H1 (cell line): ENCODE data around the gene ZNF385B. TPM values are rescaled to one million over a fixed set of nuclear protein-coding genes. Genes with fewer than 3 reads are reported as not detected.

Source experiments
- SIN3A ChIP-seq, 2 experiments: IDR thresholded peaks in 1 of 2; conservative IDR thresholded peaks in 1 of 2; 2 replicates each; pipeline ENCODE4 v1.6.1; 2011 to 2012; ENCODE audit warnings: low read length in 2 of 2, improper control_type of control experiment in 1 of 2, low read depth in 1 of 2, mild to moderate bottlenecking in 1 of 2
- polyA plus RNA-seq, 7 experiments: library from polyadenylated mRNA; depleted of rRNA in 3 of 7; stranded (reverse) in 5 of 7; unstranded in 2 of 7; fragments of >200 nt in 5 of 7; fragments of 200-250 nt in 2 of 7; gene quantifications; 1 replicate in 5 of 7; 2 replicates in 1 of 7; 4 replicates in 1 of 7; pipeline versions ENCODE4 v1.2.1 to v1.2.3, GENCODE V29; 2011 to 2013; ENCODE audit warnings: missing spikeins in 2 of 7, mixed read lengths in 2 of 7
- total RNA-seq: library from RNA; stranded (reverse); fragmentation: NEBNext Ultra II Directional; extraction: Animal tissue kit (Norgen Biotek cat#: 25700); gene quantifications from 2 replicates; pipeline ENCODE4 v1.2.1, GENCODE V29; 2021

The ZNF385B gene
- total and polyA plus RNA-seq, 2 of the 8 experiments (the other 6 are each of a cell fraction or from before 2014, with no cell fraction given), result 1.1 to 3.7 TPM

DNA sequence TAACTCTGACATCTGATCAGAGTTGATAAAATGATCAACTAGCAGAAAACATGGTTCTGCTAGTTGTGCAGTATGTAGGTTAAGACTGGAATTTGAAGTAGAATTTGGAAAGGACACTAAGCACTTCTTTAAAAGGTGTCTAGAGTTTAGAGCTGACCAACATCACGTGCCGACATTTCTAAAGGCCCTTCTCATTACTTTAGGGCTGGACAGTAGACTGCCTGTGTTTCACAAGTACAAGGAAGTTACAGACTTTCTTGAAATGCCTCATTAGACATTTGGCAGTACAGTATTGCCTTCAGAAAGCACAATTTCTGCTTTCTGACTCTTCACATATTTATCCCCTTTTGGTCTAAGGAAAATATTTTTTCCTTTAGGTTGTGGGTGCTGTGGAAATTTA lies 255.3 kb downstream of the ZNF385B start (continued):
- TF ChIP-seq SIN3A (conservative IDR thresholded peaks at IDR 0.05 in 1 of 2, IDR thresholded peaks at IDR 0.05 in 1 of 2; ENCODE audit: low read depth in 1 of 2, low read length in 2 of 2), result no peak
